Body of pancreas (tissue), 4 donors: ENCODE measurements around the gene MMP12. TPM values are rescaled to one million over a fixed set of nuclear protein-coding genes. Genes with fewer than 3 reads are reported as not detected.

Experiments used
- ATAC-seq: fragments of 150-250 bp; one replicate; pipeline ENCODE4 v1.9.1; 2016
- DNase-seq, 4 donors: peaks; one replicate each; pipeline ENCODE4 v3.0.0-alpha.2; 2019
- H3K27ac ChIP-seq, 4 donors: fragments of 200-600 bp; sonication (generic); 1 replicate in 3 of 4; 2 replicates in 1 of 4; pipeline versions ENCODE4 v1.5.1 to v1.6.1; 2016 to 2019; ENCODE audit warnings: mild to moderate bottlenecking in 1 of 4, mixed read lengths in 1 of 4, moderate library complexity in 1 of 4
- H3K27me3 ChIP-seq, 2 donors: fragments of 200-600 bp; sonication (generic); one replicate each; pipeline ENCODE4 v1.6.0; 2016; ENCODE audit warnings: mild to moderate bottlenecking in 1 of 2
- H3K36me3 ChIP-seq, 2 donors: fragments of 200-600 bp; sonication (generic); replicated peaks in 1 of 2; 2 replicates each; pipeline ENCODE4 v1.5.1; 2016; ENCODE audit warnings: low read depth in 2 of 2; ENCODE audit not compliant: insufficient read depth in 1 of 2
- H3K4me1 ChIP-seq: fragments of 200-600 bp; sonication (generic); one replicate; pipeline ENCODE4 v1.6.0; 2016
- H3K4me3 ChIP-seq, 2 donors: fragments of 200-600 bp; sonication (generic); 1 replicate in 1 of 2; 2 replicates in 1 of 2; pipeline ENCODE4 v1.5.1; 2016 to 2019
- H3K9me3 ChIP-seq, 3 donors: fragments of 200-600 bp; sonication (generic); 1 replicate in 2 of 3; 2 replicates in 1 of 3; pipeline ENCODE4 v1.5.1; 2016
- POLR2A ChIP-seq, 3 donors: fragments of 450-650 bp; IDR thresholded peaks; one replicate each; pipeline ENCODE4 v1.6.1; 2016; ENCODE audit warnings: antibody characterized with exemption in 3 of 3, mild to moderate bottlenecking in 2 of 3
- WGBS, 2 donors: methylation state at CpG; one replicate each; pipeline ENCODE4 v1.1.5; 2017; 5-methylcytosine and 5-hydroxymethylcytosine counted together
- intact Hi-C: fragments of 100-400 bp; cut with DNase I; formaldehyde crosslinking; loops from one replicate; pipeline ENCODE4 v1.15.1; 2023
- total RNA-seq, 2 donors: library from RNA; depleted of rRNA; stranded (reverse); fragments of >200 nt; gene quantifications; one replicate each; pipeline ENCODE4 v1.1.0, GENCODE V29; 2016
- TF ChIP-seq, protein P1 (sequence below), 7 experiments: fragments of 450-650 bp in 4 of 7; fragments of 200-600 bp in 3 of 7; sonication (generic) in 3 of 7; IDR thresholded peaks; one replicate each; pipeline ENCODE4 v1.5.1; 2016 to 2019; ENCODE audit warnings: antibody characterized with exemption in 7 of 7

MMP12 gene
- total RNA-seq, 2 donors from 2014 or later, result not detected

DNA sequence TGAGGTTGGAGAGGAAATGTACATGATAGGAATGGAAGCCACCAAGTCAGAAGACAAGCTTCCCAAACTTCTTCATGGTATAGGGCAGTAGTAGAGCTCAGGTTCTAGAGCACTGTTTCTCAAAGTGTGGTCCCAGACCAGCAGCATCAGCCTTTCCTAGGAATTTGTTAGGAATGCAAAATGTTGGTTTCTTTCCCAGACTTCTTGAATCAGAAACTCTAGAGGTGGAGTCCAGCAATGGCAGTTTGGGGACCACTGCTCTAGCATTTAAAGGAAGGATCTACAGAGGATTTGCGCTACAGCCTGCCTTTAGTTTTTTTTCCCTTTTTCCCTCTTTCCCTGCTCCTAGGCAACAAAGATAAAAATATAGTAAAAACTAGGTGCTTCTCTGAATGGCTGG is 17.0 kb upstream of the MMP12 start:
- no peaks in the 10 kb centered on the region for H3K36me3 ChIP-seq
- TF ChIP-seq POLR2A (IDR thresholded peaks at IDR 0.05), result no peak
- TF ChIP-seq, protein P1, sequence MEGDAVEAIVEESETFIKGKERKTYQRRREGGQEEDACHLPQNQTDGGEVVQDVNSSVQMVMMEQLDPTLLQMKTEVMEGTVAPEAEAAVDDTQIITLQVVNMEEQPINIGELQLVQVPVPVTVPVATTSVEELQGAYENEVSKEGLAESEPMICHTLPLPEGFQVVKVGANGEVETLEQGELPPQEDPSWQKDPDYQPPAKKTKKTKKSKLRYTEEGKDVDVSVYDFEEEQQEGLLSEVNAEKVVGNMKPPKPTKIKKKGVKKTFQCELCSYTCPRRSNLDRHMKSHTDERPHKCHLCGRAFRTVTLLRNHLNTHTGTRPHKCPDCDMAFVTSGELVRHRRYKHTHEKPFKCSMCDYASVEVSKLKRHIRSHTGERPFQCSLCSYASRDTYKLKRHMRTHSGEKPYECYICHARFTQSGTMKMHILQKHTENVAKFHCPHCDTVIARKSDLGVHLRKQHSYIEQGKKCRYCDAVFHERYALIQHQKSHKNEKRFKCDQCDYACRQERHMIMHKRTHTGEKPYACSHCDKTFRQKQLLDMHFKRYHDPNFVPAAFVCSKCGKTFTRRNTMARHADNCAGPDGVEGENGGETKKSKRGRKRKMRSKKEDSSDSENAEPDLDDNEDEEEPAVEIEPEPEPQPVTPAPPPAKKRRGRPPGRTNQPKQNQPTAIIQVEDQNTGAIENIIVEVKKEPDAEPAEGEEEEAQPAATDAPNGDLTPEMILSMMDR (IDR thresholded peaks at IDR 0.05), result no peak
- H3K9me3 ChIP-seq, result no peaks in the 10 kb centered on the region
- no peak for DNase-seq
- no peaks in the 10 kb centered on the region for H3K27me3 ChIP-seq
- intact Hi-C loops, result no loop called here
- no peak overlapping the region for H3K4me3 ChIP-seq
- 71 to 85% methylated on average over 1 of the region's 1 CpG for WGBS, 2 donors
- H3K27ac ChIP-seq, result no peak overlapping the region
- ATAC-seq, result no peak
- H3K4me1 ChIP-seq, result no peaks in the 10 kb centered on the region

DNA sequence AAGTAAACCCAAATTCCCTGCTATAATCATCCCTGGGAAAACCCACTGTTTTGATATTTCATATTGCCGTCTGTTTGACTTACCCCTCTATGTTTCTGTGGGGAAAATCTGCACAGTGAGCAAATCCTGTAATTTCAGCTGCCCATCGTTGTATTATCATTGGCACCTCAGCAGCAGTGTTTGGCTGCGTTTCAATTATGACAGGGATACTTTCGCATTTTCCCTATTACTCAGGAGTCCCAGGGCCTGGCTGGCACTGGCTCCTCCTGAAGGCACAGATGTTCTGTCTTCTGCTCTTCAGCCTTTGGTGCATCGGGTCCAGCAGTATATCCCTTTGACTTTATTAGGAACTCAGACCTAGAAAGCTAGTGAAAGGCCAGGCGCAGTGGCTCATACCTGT is 12.2 kb upstream of the MMP12 start:
- no peaks in the 10 kb centered on the region for H3K27me3 ChIP-seq
- no peak for DNase-seq
- H3K9me3 ChIP-seq, result no peaks in the 10 kb centered on the region
- ATAC-seq, result no peak
- no peak overlapping the region for H3K4me3 ChIP-seq
- no peaks in the 10 kb centered on the region for H3K36me3 ChIP-seq
- H3K4me1 ChIP-seq, result no peaks in the 10 kb centered on the region
- no peak for TF ChIP-seq POLR2A (IDR thresholded peaks at IDR 0.05)
- TF ChIP-seq, protein P1 (IDR thresholded peaks at IDR 0.05), result no peak
- intact Hi-C loops, result no loop called here
- no peak overlapping the region for H3K27ac ChIP-seq
- 65 to 74% methylated on average over 6 of the region's 6 CpGs for WGBS, 2 donors

DNA sequence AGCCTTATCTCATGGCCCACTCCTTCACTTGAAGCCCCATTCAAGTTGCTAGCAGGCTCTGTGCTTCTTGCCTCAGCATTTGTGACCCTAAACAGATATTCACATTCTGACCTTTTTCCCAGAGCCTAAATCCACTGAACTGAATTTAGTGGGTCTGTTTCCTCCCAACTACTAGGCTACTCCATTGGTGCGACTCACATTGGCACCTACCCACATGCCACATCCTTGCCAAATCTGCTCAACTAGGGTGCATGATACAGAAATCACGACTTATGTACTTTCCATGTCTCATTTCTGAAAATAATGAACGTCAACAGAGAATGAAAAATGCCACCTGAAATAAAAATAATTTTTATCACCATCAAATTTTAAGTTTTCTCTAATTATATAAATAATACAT is 8.4 kb upstream of the MMP12 start:
- TF ChIP-seq, protein P1 (IDR thresholded peaks at IDR 0.05), result no peak
- TF ChIP-seq POLR2A (IDR thresholded peaks at IDR 0.05), result no peak
- Histone ChIP-seq H3K9me3 (no peaks in the 10 kb centered on the region), H3K4me1 (no peaks in the 10 kb centered on the region), H3K36me3 (no peaks in the 10 kb centered on the region), H3K4me3 (no peak overlapping the region), H3K27me3 (no peaks in the 10 kb centered on the region), H3K27ac (no peak overlapping the region)
- 61 to 67% methylated on average over 3 of the region's 3 CpGs for WGBS, 2 donors
- no peak for ATAC-seq
- intact Hi-C loops, result no loop called here
- DNase-seq, result no peak

DNA sequence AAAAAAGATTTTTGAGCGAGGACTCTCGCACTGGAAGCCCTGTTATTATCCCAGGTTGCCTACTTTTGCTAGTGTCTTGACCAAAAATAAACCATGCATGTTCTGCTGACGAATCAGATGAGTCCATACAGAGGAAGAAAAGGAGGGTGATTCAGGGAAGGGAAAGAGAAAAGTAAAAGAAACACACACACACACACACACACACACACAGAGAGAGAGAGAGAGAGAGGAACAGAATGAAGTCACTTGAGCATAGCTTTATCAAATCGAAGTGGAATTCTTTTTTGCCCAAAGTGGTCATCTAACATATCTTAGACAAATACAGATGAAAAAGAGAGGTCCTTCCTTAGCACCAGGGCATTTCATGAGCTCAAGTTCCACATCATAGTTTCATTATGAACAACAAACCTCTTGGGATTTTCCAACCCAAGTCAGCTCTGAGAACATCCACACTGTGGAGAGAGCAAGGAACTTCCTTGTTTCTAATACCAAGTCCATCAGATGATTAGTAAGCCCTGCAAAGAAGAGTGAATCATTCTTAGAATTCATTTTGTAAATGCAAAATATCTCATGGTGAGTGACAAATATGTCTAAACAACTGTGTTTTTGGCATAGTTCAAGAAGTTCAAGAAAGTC is 7.7 kb upstream of the MMP12 start:
- DNase-seq, result no peak
- no peak for TF ChIP-seq POLR2A (IDR thresholded peaks at IDR 0.05)
- TF ChIP-seq, protein P1 (IDR thresholded peaks at IDR 0.05), result no peak

DNA sequence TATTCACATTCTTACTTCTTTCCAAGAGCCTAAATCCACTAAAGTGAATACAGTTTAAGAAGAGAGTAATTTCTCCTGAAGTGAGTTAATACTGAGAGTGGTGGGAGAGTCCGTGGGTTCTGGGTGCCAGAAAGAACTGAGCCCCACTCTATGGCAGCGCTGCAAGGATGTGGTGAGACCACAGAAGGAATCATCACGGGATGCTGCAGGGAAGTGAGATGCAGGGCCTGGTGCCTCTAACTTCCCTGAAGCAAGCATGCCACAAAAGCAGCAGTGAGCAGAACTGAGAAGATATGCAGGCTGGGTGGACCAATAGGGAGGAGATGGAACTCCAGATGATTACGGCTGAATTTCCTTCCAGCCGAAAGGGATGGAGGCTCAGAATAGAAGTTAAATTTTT is 5.0 kb upstream of the MMP12 start:
- Histone ChIP-seq H3K27ac (no peak overlapping the region), H3K4me1 (no peaks in the 10 kb centered on the region), H3K4me3 (no peak overlapping the region), H3K27me3 (no peaks in the 10 kb centered on the region), H3K9me3 (no peaks in the 10 kb centered on the region), H3K36me3 (no peaks in the 10 kb centered on the region)
- peak in 1 of 4 donors; percentile 20 for DNase-seq
- 63 to 84% methylated on average over 5 of the region's 5 CpGs for WGBS, 2 donors
- TF ChIP-seq, protein P1 (IDR thresholded peaks at IDR 0.05), result no peak
- TF ChIP-seq POLR2A (IDR thresholded peaks at IDR 0.05), result no peak
- intact Hi-C loops, result no loop called here
- ATAC-seq, result no peak

More for the DNA sequence above, 7.7 kb upstream of the MMP12 start:
- Histone ChIP-seq H3K4me1 (no peaks in the 10 kb centered on the region), H3K4me3 (no peak overlapping the region), H3K9me3 (no peaks in the 10 kb centered on the region), H3K27me3 (no peaks in the 10 kb centered on the region), H3K36me3 (no peaks in the 10 kb centered on the region), H3K27ac (no peak overlapping the region)
- intact Hi-C loops, result no loop called here
- WGBS, 2 donors, result 68 to 70% methylated on average over 4 of the region's 4 CpGs
- ATAC-seq, result no peak
